SK-N-SH (cell line): ENCODE measurements around the gene FAM168A. TPM values are rescaled to one million over a fixed set of nuclear protein-coding genes. Genes with fewer than 3 reads are reported as not detected.
A peak's percentile ranks its signal among the peaks of the same experiment; 100 is the strongest.

Source experiments
- CHD2 ChIP-seq: fragments of 150-350 bp; IDR thresholded peaks from 2 replicates; pipeline ENCODE4 v1.6.1; 2018; ENCODE audit warnings: low read length; ENCODE audit not compliant: partially characterized antibody
- ELF1 ChIP-seq: IDR thresholded peaks from 2 replicates; pipeline ENCODE4 v1.4.0; 2012
- EP300 ChIP-seq, 2 experiments: IDR thresholded peaks; 2 replicates each; pipeline versions ENCODE4 v1.4.0 to v1.6.1; 2012; ENCODE audit warnings: borderline replicate concordance in 1 of 2, low read depth in 1 of 2, low read length in 1 of 2
- EZH2phosphoT487 ChIP-seq: fragments of 200-600 bp; sonication (generic); IDR thresholded peaks from 2 replicates; pipeline ENCODE4 v1.6.1; 2017; ENCODE audit warnings: low read depth, mixed run types, mild to moderate bottlenecking, antibody characterized with exemption, moderate library complexity, borderline replicate concordance
- FOSL2 ChIP-seq: IDR thresholded peaks from 2 replicates; pipeline ENCODE4 v1.4.0; 2012; ENCODE audit warnings: low read depth, mild to moderate bottlenecking, moderate library complexity, borderline replicate concordance
- FOXJ3 ChIP-seq: sonication (generic); formaldehyde crosslinking; IDR thresholded peaks from 2 replicates; pipeline ENCODE4 v1.5.1; 2020; ENCODE audit warnings: mild to moderate bottlenecking, missing genetic modification reagents
- FOXM1 ChIP-seq: IDR thresholded peaks from 2 replicates; pipeline ENCODE4 v1.4.0; 2012; ENCODE audit warnings: low read depth, mild to moderate bottlenecking
- GABPA ChIP-seq: IDR thresholded peaks from 2 replicates; pipeline ENCODE4 v1.4.0; 2012; ENCODE audit warnings: low read depth, mild to moderate bottlenecking
- IRF3 ChIP-seq: fragments of 150-350 bp; IDR thresholded peaks from 2 replicates; pipeline ENCODE4 v1.6.1; 2016; ENCODE audit warnings: mild to moderate bottlenecking, low read depth, low read length
- JUND ChIP-seq: IDR thresholded peaks from 2 replicates; pipeline ENCODE4 v1.4.0; 2012
- MAX ChIP-seq: IDR thresholded peaks from 2 replicates; pipeline ENCODE4 v1.4.0; 2012; ENCODE audit warnings: low read depth
- MEF2A ChIP-seq: IDR thresholded peaks from 2 replicates; pipeline ENCODE4 v1.4.0; 2012; ENCODE audit warnings: low read depth, borderline replicate concordance
- MXI1 ChIP-seq: IDR thresholded peaks from 2 replicates; pipeline ENCODE4 v1.6.1; 2012; ENCODE audit warnings: mild to moderate bottlenecking, low read depth, low read length, improper control_type of control experiment
- NRF1 ChIP-seq: IDR thresholded peaks from 2 replicates; pipeline ENCODE4 v1.6.1; 2012; ENCODE audit warnings: low read depth, mild to moderate bottlenecking, low read length
- PBX3 ChIP-seq: IDR thresholded peaks from 2 replicates; pipeline ENCODE4; 2012
- POLR2AphosphoS5 ChIP-seq: IDR thresholded peaks from 2 replicates; pipeline ENCODE4 v1.6.1; 2012; ENCODE audit warnings: low read depth, low read length
- RAD21 ChIP-seq: IDR thresholded peaks from 2 replicates; pipeline ENCODE4 v1.6.1; 2012; ENCODE audit warnings: mild to moderate bottlenecking, low read length
- RCOR1 ChIP-seq: fragments of 150-350 bp; IDR thresholded peaks from 2 replicates; pipeline ENCODE4 v1.6.1; 2017; ENCODE audit warnings: antibody characterized with exemption, low read length
- REST ChIP-seq: IDR thresholded peaks from 2 replicates; pipeline ENCODE4 v1.6.1; 2012; ENCODE audit warnings: mild to moderate bottlenecking, low read depth, low read length, moderate library complexity
- RFX5 ChIP-seq: IDR thresholded peaks from 2 replicates; pipeline ENCODE4 v1.6.1; 2012; ENCODE audit warnings: mild to moderate bottlenecking, improper control_type of control experiment, low read length
- RXRA ChIP-seq: IDR thresholded peaks from 2 replicates; pipeline ENCODE4 v1.4.0; 2012; ENCODE audit warnings: low read depth, mild to moderate bottlenecking, borderline replicate concordance
- SIN3A ChIP-seq: IDR thresholded peaks from 2 replicates; pipeline ENCODE4 v1.6.1; 2012; ENCODE audit warnings: low read depth, mild to moderate bottlenecking, low read length, moderate library complexity, borderline replicate concordance
- SMC3 ChIP-seq: IDR thresholded peaks from 2 replicates; pipeline ENCODE4 v1.6.1; 2012; ENCODE audit warnings: low read depth, low read length, improper control_type of control experiment
- TCF12 ChIP-seq: IDR thresholded peaks from 2 replicates; pipeline ENCODE4 v1.4.0; 2012
- TEAD4 ChIP-seq: IDR thresholded peaks from 2 replicates; pipeline ENCODE4 v1.4.0; 2012; ENCODE audit warnings: mild to moderate bottlenecking, borderline replicate concordance; ENCODE audit not compliant: insufficient read depth
- USF1 ChIP-seq: IDR thresholded peaks from 2 replicates; pipeline ENCODE4 v1.4.0; 2012; ENCODE audit warnings: low read depth, borderline replicate concordance
- YY1 ChIP-seq: IDR thresholded peaks from 2 replicates; pipeline ENCODE4 v1.4.0; 2012; ENCODE audit warnings: low read depth, mild to moderate bottlenecking
- ZBTB33 ChIP-seq: IDR thresholded peaks from 2 replicates; pipeline ENCODE4 v1.4.0; 2012; ENCODE audit warnings: low read depth, borderline replicate concordance
- polyA plus RNA-seq, 3 experiments: library from polyadenylated mRNA; depleted of rRNA; stranded (reverse); fragments of >200 nt; gene quantifications; 2 replicates each; pipeline ENCODE4 v1.2.3, GENCODE V29; 2012

The FAM168A gene
- polyA plus RNA-seq, 1 of the 3 experiments (the other 2 are of a cell fraction) = 17.8 TPM

GRCh38 chr11:73538381-73538872 lies 59.5 kb downstream of the FAM168A start (continued):
- TF ChIP-seq REST = no peak
- TF ChIP-seq SIN3A = no peak
- TF ChIP-seq IRF3 = no peak
- TF ChIP-seq GABPA = no peak
- peak; percentile 76 for TF ChIP-seq RCOR1
- TF ChIP-seq CHD2 = peak; percentile 49
- TF ChIP-seq FOXJ3 = peak; percentile 16; the same call in 1 of the 2 replicates
- TF ChIP-seq POLR2AphosphoS5 = no peak
- TF ChIP-seq RFX5 = no peak
- TF ChIP-seq FOXM1 = no peak
- TF ChIP-seq PBX3 = peak; percentile 55; the same call in 1 of the 2 replicates
- TF ChIP-seq TCF12 = peak; percentile 72
- no peak for TF ChIP-seq EZH2phosphoT487
- TF ChIP-seq RAD21 = peak; percentile 34
- TF ChIP-seq MEF2A = no peak
- no peak for TF ChIP-seq SMC3
- TF ChIP-seq YY1 = no peak
- TF ChIP-seq MAX = no peak
- TF ChIP-seq MXI1 = 0 out of 2 replicates have a peak, but pooled peaks have one; percentile 28
- TF ChIP-seq NRF1 = no peak
- no peak for TF ChIP-seq ZBTB33
- TF ChIP-seq USF1 = no peak
- TF ChIP-seq EP300 (IDR thresholded peaks at IDR 0.05; ENCODE audit: borderline replicate concordance in 1 of 2, low read depth in 1 of 2, low read length in 1 of 2) = peak in 1 of 2 experiments; percentile 87; a peak in 2 of 4 replicates
- no peak for TF ChIP-seq RXRA
- no peak for TF ChIP-seq JUND
- no peak for TF ChIP-seq ELF1
- TF ChIP-seq TEAD4 = 0 out of 2 replicates have a peak, but pooled peaks have one; percentile 23
- no peak for TF ChIP-seq FOSL2
